SJSA1 (cell line): Measurements from ENCODE around the gene MTTP. TPM values are rescaled to one million over a fixed set of nuclear protein-coding genes. Genes with fewer than 3 reads are reported as not detected.

ENCODE experiments used
- total RNA-seq: library from RNA; depleted of rRNA; stranded (reverse); fragments of >200 nt; shearing (Covaris generic); gene quantifications from 2 replicates; pipeline ENCODE4 v1.2.3, GENCODE V29; 2014; rRNA removed

The MTTP gene
- total RNA-seq, 1 experiment from 2014 or later, result 0.11 TPM

Other genes starting within 250 kb of the MTTP start
- not detected in 2 replicates for gene ADH1C, start 222.1 kb upstream of the MTTP start, total RNA-seq
- not detected in 2 replicates for gene ADH7, start 139.5 kb upstream of the MTTP start, total RNA-seq
- gene C4orf17, start 63.8 kb upstream of the MTTP start, total RNA-seq, result not detected in 2 replicates
- gene TRMT10A, start 10.8 kb upstream of the MTTP start, total RNA-seq, result 3.5 and 12.1 TPM in 2 replicates
- 0.25 and 0.63 TPM in 2 replicates for gene C4orf54, start 83.0 kb downstream of the MTTP start, total RNA-seq
- 0.32 TPM in 1 of 2 replicates, not detected in the other for gene DAPP1, start 242.0 kb downstream of the MTTP start, total RNA-seq